Activated CD8-positive, alpha-beta T cell treated with anti-CD3 and anti-CD28 coated beads for 36 hours (primary cell): ENCODE results near the gene TUFT1. TPM values are rescaled to one million over a fixed set of nuclear protein-coding genes. Genes with fewer than 3 reads are reported as not detected.
A peak's percentile ranks its signal among the peaks of the same experiment; 100 is the strongest.

Experiments used
- ATAC-seq: fragments of 200-7000 bp; cut with Tn5 transposase; one replicate; pipeline ENCODE4 v1.10.0; 2021; ENCODE audit warnings: mild to moderate bottlenecking, moderate library complexity
- CTCF ChIA-PET: fragments of 350-600 bp; sonication (Branson Sonifier 250); formaldehyde crosslinking; loops from one replicate; lab custom pipeline; 2021; ENCODE audit warnings: antibody characterized with exemption; lab: Charles Lee
- POLR2A ChIA-PET: fragments of 350-600 bp; sonication (Branson Sonifier 250); formaldehyde crosslinking; loops from one replicate; lab custom pipeline; 2021; ENCODE audit warnings: antibody characterized with exemption; lab: Charles Lee
- DNase-seq: peaks from one replicate; pipeline ENCODE4 v3.0.0-alpha.2; 2020
- H3K27ac Mint-ChIP-seq: one replicate; pipeline ENCODE4 v1.8.0; 2021; ENCODE audit warnings: mild to moderate bottlenecking, mixed read lengths
- H3K27me3 Mint-ChIP-seq: one replicate; pipeline ENCODE4 v1.8.0; 2021; ENCODE audit warnings: mixed read lengths
- H3K36me3 Mint-ChIP-seq: one replicate; pipeline ENCODE4 v1.8.0; 2021; ENCODE audit warnings: low read depth, mixed read lengths
- H3K4me1 Mint-ChIP-seq: one replicate; pipeline ENCODE4 v1.8.0; 2021; ENCODE audit warnings: low read depth, mixed read lengths
- H3K4me3 Mint-ChIP-seq: one replicate; pipeline ENCODE4 v1.8.0; 2021; ENCODE audit warnings: mild to moderate bottlenecking, moderate library complexity, mixed read lengths
- H3K9me3 Mint-ChIP-seq: one replicate; pipeline ENCODE4 v1.8.0; 2021; ENCODE audit warnings: mixed read lengths
- intact Hi-C: fragments of 100-400 bp; cut with micrococcal nuclease; formaldehyde crosslinking; loops from one replicate; pipeline ENCODE4 v1.10.0; 2022
- total RNA-seq, 2 experiments: library from RNA; stranded (reverse); gene quantifications; one replicate each; pipeline ENCODE4 v1.2.3, GENCODE V29; 2021
- TF ChIP-seq, protein P1 (sequence below): fragments of 200-600 bp; IDR thresholded peaks from one replicate; pipeline ENCODE4 v1.8.0; 2022; ENCODE audit warnings: antibody characterized with exemption, mild to moderate bottlenecking

Gene TUFT1
- total RNA-seq, 2 experiments from 2014 or later: 1.0 to 1.5 TPM

DNA sequence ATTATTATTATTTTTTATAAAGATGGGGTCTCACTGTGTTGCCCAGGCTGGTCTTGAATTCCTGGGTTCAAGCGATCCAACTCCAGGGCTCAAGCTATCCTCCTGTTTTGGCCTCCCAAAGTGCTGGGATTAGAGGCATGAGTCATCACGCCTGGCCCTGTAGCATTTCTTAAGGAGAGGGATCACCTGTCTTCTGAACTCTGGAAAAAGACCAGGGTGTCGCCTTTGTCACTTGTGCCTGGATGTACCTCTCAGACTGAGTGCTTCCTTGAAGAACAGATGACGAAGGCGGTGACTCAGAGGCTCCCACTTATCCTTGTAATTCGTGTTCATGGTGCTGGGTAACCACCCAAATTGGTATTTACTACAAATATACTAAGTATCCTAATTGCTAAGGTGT, 31.3 kb upstream of the TUFT1 start:
- Mint-ChIP-seq H3K27me3 (no peaks in the 10 kb centered on the region), H3K9me3 (no peaks in the 10 kb centered on the region), H3K36me3 (no peaks in the 10 kb centered on the region), H3K27ac (no peak overlapping the region), H3K4me3 (no peak overlapping the region), H3K4me1 (peaks cover 23% of the 10 kb centered on the region)
- ChIA-PET CTCF (no interaction called here), POLR2A (no interaction called here)
- ATAC-seq: no peak
- intact Hi-C loops: no loop called here
- TF ChIP-seq, protein P1, sequence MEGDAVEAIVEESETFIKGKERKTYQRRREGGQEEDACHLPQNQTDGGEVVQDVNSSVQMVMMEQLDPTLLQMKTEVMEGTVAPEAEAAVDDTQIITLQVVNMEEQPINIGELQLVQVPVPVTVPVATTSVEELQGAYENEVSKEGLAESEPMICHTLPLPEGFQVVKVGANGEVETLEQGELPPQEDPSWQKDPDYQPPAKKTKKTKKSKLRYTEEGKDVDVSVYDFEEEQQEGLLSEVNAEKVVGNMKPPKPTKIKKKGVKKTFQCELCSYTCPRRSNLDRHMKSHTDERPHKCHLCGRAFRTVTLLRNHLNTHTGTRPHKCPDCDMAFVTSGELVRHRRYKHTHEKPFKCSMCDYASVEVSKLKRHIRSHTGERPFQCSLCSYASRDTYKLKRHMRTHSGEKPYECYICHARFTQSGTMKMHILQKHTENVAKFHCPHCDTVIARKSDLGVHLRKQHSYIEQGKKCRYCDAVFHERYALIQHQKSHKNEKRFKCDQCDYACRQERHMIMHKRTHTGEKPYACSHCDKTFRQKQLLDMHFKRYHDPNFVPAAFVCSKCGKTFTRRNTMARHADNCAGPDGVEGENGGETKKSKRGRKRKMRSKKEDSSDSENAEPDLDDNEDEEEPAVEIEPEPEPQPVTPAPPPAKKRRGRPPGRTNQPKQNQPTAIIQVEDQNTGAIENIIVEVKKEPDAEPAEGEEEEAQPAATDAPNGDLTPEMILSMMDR: no peak
- DNase-seq: no peak

DNA sequence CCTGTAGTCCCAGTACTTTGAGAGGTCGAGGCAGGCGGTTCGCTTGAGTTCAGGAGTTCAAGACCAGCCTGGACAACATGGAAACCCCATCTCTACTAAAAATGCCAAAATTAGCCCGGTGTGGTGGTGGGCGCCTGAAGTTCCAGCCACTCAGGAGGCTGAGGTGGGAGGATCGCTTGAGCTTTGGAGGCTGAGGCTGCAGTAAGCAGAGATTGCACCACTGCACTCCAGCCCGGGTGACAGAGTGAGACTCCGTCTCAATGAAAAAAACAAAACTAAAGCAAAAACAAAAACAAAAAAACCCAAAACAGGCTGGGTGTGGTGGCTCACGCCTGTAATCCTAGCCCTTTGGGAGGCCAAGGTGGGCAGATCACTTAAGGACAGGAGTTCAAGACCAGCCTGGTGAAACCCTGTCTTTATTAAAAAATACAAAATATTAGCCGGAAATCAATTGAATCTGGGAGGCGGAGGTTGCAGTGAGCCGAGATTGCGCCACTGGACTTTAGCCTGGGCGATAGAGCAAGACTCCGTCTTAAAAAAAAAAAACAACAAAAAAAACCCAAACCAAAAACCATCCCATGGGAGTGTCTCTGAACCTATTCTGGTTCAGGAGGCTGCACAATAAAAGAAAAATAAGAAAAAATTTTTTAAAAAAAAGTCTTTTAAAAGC, 30.6 kb upstream of the TUFT1 start:
- TF ChIP-seq, protein P1: no peak
- Mint-ChIP-seq H3K27me3 (no peaks in the 10 kb centered on the region), H3K36me3 (no peaks in the 10 kb centered on the region), H3K27ac (no peak overlapping the region), H3K4me1 (peaks cover 27% of the 10 kb centered on the region), H3K9me3 (no peaks in the 10 kb centered on the region), H3K4me3 (no peak overlapping the region)
- CTCF ChIA-PET: interaction anchor here (1.9 kb wide), 1 partner anchor 66 kb away, joined by 5 read pairs; no protein-coding TSS in a partner anchor
- DNase-seq (no peak), ATAC-seq (no peak)
- POLR2A ChIA-PET: no interaction called here
- intact Hi-C loops: loop anchor here (10.0 kb wide), 1 partner anchor 65 kb away; no protein-coding TSS in a partner anchor

DNA sequence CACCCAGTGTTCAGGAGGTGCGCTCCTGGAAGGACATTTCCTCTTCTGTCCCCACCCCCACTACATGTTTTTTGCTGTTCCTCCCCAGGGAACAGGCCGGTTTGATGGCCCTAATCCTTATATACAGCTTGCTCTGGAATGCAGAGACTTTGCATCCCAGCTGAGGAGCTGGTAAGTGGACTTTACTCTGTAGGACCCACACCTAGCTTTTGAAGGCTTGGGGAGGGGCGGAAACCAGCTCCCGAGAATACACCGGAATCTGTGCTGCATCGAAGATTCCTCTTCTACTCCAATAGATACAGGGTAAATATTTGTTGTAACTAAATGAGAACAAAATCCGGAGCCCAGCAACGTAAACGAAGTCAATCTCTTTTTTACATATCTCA, 30.1 kb upstream of the TUFT1 start:
- no peaks in the 10 kb centered on the region for H3K9me3 Mint-ChIP-seq
- DNase-seq: no peak
- no peaks in the 10 kb centered on the region for H3K27me3 Mint-ChIP-seq
- ATAC-seq: no peak
- CTCF ChIA-PET: interaction anchor here (0.6 to 1.9 kb wide), 4 partner anchors 10 to 125 kb away, joined by 3 to 5 read pairs (median 4); no protein-coding TSS in a partner anchor
- H3K36me3 Mint-ChIP-seq: no peaks in the 10 kb centered on the region
- H3K4me3 Mint-ChIP-seq: peak overlapping the region; percentile 80
- peaks cover 27% of the 10 kb centered on the region for H3K4me1 Mint-ChIP-seq
- TF ChIP-seq, protein P1: no peak
- intact Hi-C loops: loop anchor here (10.0 kb wide), 1 partner anchor 65 kb away; no protein-coding TSS in a partner anchor
- no peak overlapping the region for H3K27ac Mint-ChIP-seq
- POLR2A ChIA-PET: no interaction called here

DNA sequence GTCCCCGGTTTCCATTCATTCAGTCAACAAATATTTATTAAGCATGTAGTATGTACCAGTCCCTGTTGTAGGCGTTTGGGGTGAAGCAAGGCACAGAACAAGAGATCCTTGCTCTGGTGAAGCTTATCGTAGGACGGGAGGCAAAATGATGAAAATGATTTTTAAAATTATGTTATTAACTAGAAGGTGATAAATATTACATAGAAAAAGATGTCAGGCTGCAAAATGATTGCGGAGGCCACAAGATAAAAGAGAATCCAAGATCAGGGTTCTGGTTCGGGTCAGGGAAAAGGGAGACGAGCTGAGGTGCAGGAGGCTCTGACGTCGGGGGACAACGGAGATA, 29.5 kb upstream of the TUFT1 start:
- Mint-ChIP-seq H3K27me3 (no peaks in the 10 kb centered on the region), H3K9me3 (no peaks in the 10 kb centered on the region), H3K27ac (peak overlapping the region; percentile 69), H3K4me3 (peak overlapping the region; percentile 80), H3K36me3 (no peaks in the 10 kb centered on the region), H3K4me1 (peaks cover 27% of the 10 kb centered on the region)
- DNase-seq: no peak
- no peak for ATAC-seq
- intact Hi-C loops: loop anchor here (10.0 kb wide), 1 partner anchor 66 kb away; no protein-coding TSS in a partner anchor
- ChIA-PET POLR2A (no interaction called here), CTCF (interaction anchor here (0.6 to 1.9 kb wide), 6 partner anchors 9 to 125 kb away, joined by 3 to 6 read pairs (median 4); no protein-coding TSS in a partner anchor)
- TF ChIP-seq, protein P1: no peak

DNA sequence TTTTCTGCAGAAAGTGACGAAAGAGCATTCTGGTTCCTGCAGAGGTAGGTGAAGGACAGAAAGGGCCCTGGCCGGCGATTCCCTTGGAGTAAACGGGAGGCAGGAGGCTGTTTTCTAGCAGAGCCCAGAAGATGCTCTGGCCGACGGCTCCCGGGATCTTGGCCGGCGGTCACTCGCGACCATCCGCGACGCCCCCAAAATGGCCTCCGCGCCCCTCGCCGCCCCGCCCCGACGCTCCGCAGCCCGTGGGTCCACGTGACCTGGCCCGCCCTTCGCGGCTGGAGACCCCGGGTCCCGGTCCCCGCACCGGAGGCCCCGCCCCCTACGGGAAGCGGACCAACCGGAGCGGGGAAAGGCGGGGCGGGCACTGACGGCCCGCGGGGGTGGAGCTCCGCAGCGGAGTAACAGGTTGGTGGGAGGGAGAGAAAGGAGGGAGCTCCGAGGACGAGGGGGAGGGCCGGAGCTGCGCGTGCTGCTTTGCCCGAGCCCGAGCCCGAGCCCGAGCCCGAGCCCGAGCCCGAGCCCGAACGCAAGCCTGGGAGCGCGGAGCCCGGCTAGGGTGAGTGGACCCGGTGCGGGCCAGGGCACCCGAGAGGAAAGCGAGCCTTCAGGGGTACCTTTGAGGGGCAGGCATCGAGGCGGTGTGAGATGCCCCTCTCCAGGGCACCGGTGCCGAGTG, 29.0 kb upstream of the TUFT1 start, which contains the start of gene CGN:
TSS of gene CGN (plus strand) at position 431 of the 679 bp plus-strand sequence. CDS start 7,133 bp downstream, outside the sequence.
- DNase-seq (peak; percentile 86), ATAC-seq (peak; percentile 99)
- intact Hi-C loops: loop anchor here (10.0 kb wide), 1 partner anchor 66 kb away; no protein-coding TSS in a partner anchor
- Mint-ChIP-seq H3K4me3 (peak within 1 kb of the TSS; percentile 80), H3K4me1 (peaks cover 27% of the 10 kb centered on the region), H3K27me3 (no peaks in the 10 kb centered on the region), H3K36me3 (no peaks in the 10 kb centered on the region), H3K9me3 (no peaks in the 10 kb centered on the region), H3K27ac (peak within 1 kb of the TSS; percentile 69)
- TF ChIP-seq, protein P1: no peak
- POLR2A ChIA-PET: no interaction called here
- CTCF ChIA-PET: interaction anchor here (0.6 to 1.9 kb wide), 5 partner anchors 9 to 67 kb away, joined by 3 to 6 read pairs (median 4); no protein-coding TSS in a partner anchor
